Measurements from ENCODE around the gene ENTPD1. TPM values are rescaled to one million over a fixed set of nuclear protein-coding genes. Genes with fewer than 3 reads are reported as not detected.

ENTPD1 gene
- total RNA-seq, 1 experiment from 2014 or later = 0.37 TPM

- H3K4me2 ChIP-seq (ENCODE audit: low read length) = no peak overlapping the region
- POLR2A ChIA-PET = no interaction called here
- DNase-seq (ENCODE audit: low read depth, low spot score) (no peak), ATAC-seq (no peak)
- no peak overlapping the region for H3K27ac ChIP-seq (ENCODE audit: low read depth, low read length)
- H3K27me3 ChIP-seq (ENCODE audit: insufficient read depth, low read length) = no peaks in the 10 kb centered on the region
- H2AFZ ChIP-seq (ENCODE audit: low read depth, low read length, poor library complexity, severe bottlenecking) = no peak overlapping the region
- intact Hi-C loops (cut with micrococcal nuclease) = no loop called here
- H3K4me1 ChIP-seq (ENCODE audit: control insufficient read depth in 1 of 2, insufficient read depth in 2 of 2, low read length in 2 of 2) = no peaks in the 10 kb centered on the region
- RAD21 ChIA-PET (ENCODE audit: low non-redundant PET in 1 of 2, low total read pairs in 2 of 2, uncharacterized antibody in 2 of 2, unreplicated experiment in 2 of 2) = no interaction called here
- no peaks in the 10 kb centered on the region for H3K9me2 ChIP-seq (ENCODE audit: insufficient read depth)
- TF ChIP-seq POLR2AphosphoS5 (IDR thresholded peaks at IDR 0.05; ENCODE audit: low read depth, low read length) (no peak), FOSL1 (IDR thresholded peaks at IDR 0.05; ENCODE audit: low read depth) (no peak), ELF1 (IDR thresholded peaks at IDR 0.05; ENCODE audit: borderline replicate concordance, low read depth) (no peak), SRF (IDR thresholded peaks at IDR 0.05; ENCODE audit: low read depth) (no peak), ATF3 (IDR thresholded peaks at IDR 0.05) (no peak), EZH2phosphoT487 (IDR thresholded peaks at IDR 0.05; ENCODE audit: borderline replicate concordance) (no peak)
- no peak overlapping the region for H3K4me3 ChIP-seq (replicated peaks in 1 of 2; ENCODE audit: low read depth in 1 of 2, low read length in 2 of 2)
- H3K9me3 ChIP-seq (ENCODE audit: control insufficient read depth in 1 of 2, insufficient read depth in 1 of 2, low read depth in 1 of 2, low read length in 2 of 2) = no peaks in the 10 kb centered on the region
- no peak overlapping the region for H3K9ac ChIP-seq (ENCODE audit: low read length)
- no peaks in the 10 kb centered on the region for H3K36me3 ChIP-seq (ENCODE audit: control insufficient read depth in 1 of 2, insufficient read depth in 2 of 2, low read length in 2 of 2)
- BruUV-seq (replicated peaks) = no TSS peak
- CTCF ChIA-PET = interaction anchor here (4.8 kb wide), 1 partner anchor 172 kb away, joined by 38 read pairs; the partner anchor contains the start of gene TCTN3
- H3K79me2 ChIP-seq (ENCODE audit: insufficient read depth, low read length) = no peaks in the 10 kb centered on the region
- H4K20me1 ChIP-seq (ENCODE audit: insufficient read depth) = no peaks in the 10 kb centered on the region
These were observed 110.5 kb downstream of the ENTPD1 start for GRCh38 chr10:95866467-95866842.

- no peaks in the 10 kb centered on the region for H3K9me2 ChIP-seq (ENCODE audit: insufficient read depth)
- ChIA-PET CTCF (interaction anchor here (4.8 kb wide), 1 partner anchor 174 kb away, joined by 38 read pairs; the partner anchor contains the start of gene TCTN3), RAD21 (ENCODE audit: low non-redundant PET in 1 of 2, low total read pairs in 2 of 2, uncharacterized antibody in 2 of 2, unreplicated experiment in 2 of 2) (no interaction called here), POLR2A (no interaction called here)
- BruUV-seq (replicated peaks) = no TSS peak
- DNase-seq (ENCODE audit: low read depth, low spot score) (no peak), ATAC-seq (no peak)
- no peaks in the 10 kb centered on the region for H3K9me3 ChIP-seq (ENCODE audit: control insufficient read depth in 1 of 2, insufficient read depth in 1 of 2, low read depth in 1 of 2, low read length in 2 of 2)
- no peaks in the 10 kb centered on the region for H3K36me3 ChIP-seq (ENCODE audit: control insufficient read depth in 1 of 2, insufficient read depth in 2 of 2, low read length in 2 of 2)
- no peaks in the 10 kb centered on the region for H3K27me3 ChIP-seq (ENCODE audit: insufficient read depth, low read length)
- no peak overlapping the region for H3K27ac ChIP-seq (ENCODE audit: low read depth, low read length)
- no peaks in the 10 kb centered on the region for H3K4me1 ChIP-seq (ENCODE audit: control insufficient read depth in 1 of 2, insufficient read depth in 2 of 2, low read length in 2 of 2)
- intact Hi-C loops (cut with micrococcal nuclease) = no loop called here
- TF ChIP-seq ZFX (IDR thresholded peaks at IDR 0.05) = no peak
- no peak overlapping the region for H2AFZ ChIP-seq (ENCODE audit: low read depth, low read length, poor library complexity, severe bottlenecking)
- no peaks in the 10 kb centered on the region for H4K20me1 ChIP-seq (ENCODE audit: insufficient read depth)
- H3K4me2 ChIP-seq (ENCODE audit: low read length) = no peak overlapping the region
- H3K4me3 ChIP-seq (replicated peaks in 1 of 2; ENCODE audit: low read depth in 1 of 2, low read length in 2 of 2) = no peak overlapping the region
- no peak overlapping the region for H3K9ac ChIP-seq (ENCODE audit: low read length)
- H3K79me2 ChIP-seq (ENCODE audit: insufficient read depth, low read length) = no peaks in the 10 kb centered on the region
These were observed 111.9 kb downstream of the ENTPD1 start for GRCh38 chr10:95867866-95868265.
